Measurements from ENCODE around the gene TBC1D13.
"Not testable (repeated sequence)": the region's sequence is repeated elsewhere in the genome, so short reads cannot be mapped to it uniquely, and the experiment has no call there.

TBC1D13 gene

GRCh38 chr9:128785427-128785826 lies 1.6 kb upstream of the TBC1D13 start:
- no peak for DNase-seq (ENCODE audit: low read depth, low spot score)

- DNase-seq (ENCODE audit: low read depth, low spot score): no peak
These were observed 606 bp downstream of the TBC1D13 start for GRCh38 chr9:128787659-128788058.

GRCh38 chr9:128788445-128788844 lies 1.4 kb downstream of the TBC1D13 start:
- no peak for DNase-seq (ENCODE audit: low read depth, low spot score)

- DNase-seq (ENCODE audit: low read depth, low spot score): no peak
These were observed 3.5 kb downstream of the TBC1D13 start for GRCh38 chr9:128790536-128790935.

- DNase-seq (ENCODE audit: low read depth, low spot score): no peak
These were observed 5.1 kb downstream of the TBC1D13 start for GRCh38 chr9:128792134-128792533.

- no peak for DNase-seq (ENCODE audit: low read depth, low spot score)
These were observed 6.1 kb downstream of the TBC1D13 start for GRCh38 chr9:128792978-128793686.

- DNase-seq (ENCODE audit: low read depth, low spot score): not testable (repeated sequence)
These were observed 7.9 kb downstream of the TBC1D13 start for GRCh38 chr9:128794961-128795360.

- DNase-seq (ENCODE audit: low read depth, low spot score): no peak
These were observed 11.8 kb downstream of the TBC1D13 start for GRCh38 chr9:128798896-128799295.

GRCh38 chr9:128800061-128800460 lies 13.0 kb downstream of the TBC1D13 start:
- DNase-seq (ENCODE audit: low read depth, low spot score): no peak

- DNase-seq (ENCODE audit: low read depth, low spot score): no peak
These were observed 15.4 kb downstream of the TBC1D13 start for GRCh38 chr9:128802482-128802881.

GRCh38 chr9:128805661-128806060 lies 18.6 kb downstream of the TBC1D13 start:
- DNase-seq (ENCODE audit: low read depth, low spot score): no peak

GRCh38 chr9:128807827-128808226 lies 20.8 kb downstream of the TBC1D13 start:
- DNase-seq (ENCODE audit: low read depth, low spot score): no peak

- no peak for DNase-seq (ENCODE audit: low read depth, low spot score)
These were observed 21.5 kb downstream of the TBC1D13 start for GRCh38 chr9:128808543-128808942.

GRCh38 chr9:128809036-128809599 lies 22.1 kb downstream of the TBC1D13 start:
- DNase-seq (ENCODE audit: low read depth, low spot score): no peak

- no peak for DNase-seq (ENCODE audit: low read depth, low spot score)
These were observed 22.8 kb downstream of the TBC1D13 start for GRCh38 chr9:128809831-128810230.

GRCh38 chr9:128810873-128811272 lies 23.8 kb downstream of the TBC1D13 start:
- no peak for DNase-seq (ENCODE audit: low read depth, low spot score)

GRCh38 chr9:128818099-128818838 lies 31.2 kb downstream of the TBC1D13 start, which contains the start of gene ENDOG:
ENDOG (plus strand) TSS chr9:128818500; CDS start chr9:128818685, 185 bp downstream.
- DNase-seq (ENCODE audit: low read depth, low spot score): peak; percentile 92

- no peak for DNase-seq (ENCODE audit: low read depth, low spot score)
These were observed 32.0 kb downstream of the TBC1D13 start for GRCh38 chr9:128818839-128819715.

GRCh38 chr9:128819716-128820664 lies 32.9 kb downstream of the TBC1D13 start:
- DNase-seq (ENCODE audit: low read depth, low spot score): no peak
